Measurements from ENCODE around the gene PUM1.

Gene PUM1

DNA sequence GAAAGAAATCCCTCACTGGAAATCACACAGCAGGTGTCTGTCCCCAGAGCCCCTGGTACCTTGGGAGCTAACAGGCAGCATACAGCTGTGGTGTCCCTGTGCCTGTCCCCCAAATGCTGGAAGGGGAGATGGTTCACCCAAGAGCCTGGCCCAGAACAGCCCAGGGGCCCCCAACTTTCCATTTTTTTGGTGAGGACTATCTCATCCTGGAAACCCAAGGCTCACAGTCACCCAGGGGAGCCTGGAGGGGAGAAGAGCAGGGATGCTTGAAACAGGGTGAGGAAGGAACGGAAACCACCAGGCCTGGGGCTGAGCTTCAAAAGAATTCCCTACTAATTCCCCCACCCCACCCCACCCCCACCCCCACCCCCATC is 160.6 kb downstream of the PUM1 start:
- H3K4me1 Mint-ChIP-seq (ENCODE audit: low read depth): peaks cover 12% of the 10 kb centered on the region
- H3K27me3 Mint-ChIP-seq (ENCODE audit: low read depth): peaks cover 53% of the 10 kb centered on the region
- no peaks in the 10 kb centered on the region for H3K9me3 Mint-ChIP-seq
- H3K27ac Mint-ChIP-seq: no peak overlapping the region
- H3K36me3 Mint-ChIP-seq (ENCODE audit: low read depth): no peaks in the 10 kb centered on the region
- H3K4me3 Mint-ChIP-seq: no peak overlapping the region

DNA sequence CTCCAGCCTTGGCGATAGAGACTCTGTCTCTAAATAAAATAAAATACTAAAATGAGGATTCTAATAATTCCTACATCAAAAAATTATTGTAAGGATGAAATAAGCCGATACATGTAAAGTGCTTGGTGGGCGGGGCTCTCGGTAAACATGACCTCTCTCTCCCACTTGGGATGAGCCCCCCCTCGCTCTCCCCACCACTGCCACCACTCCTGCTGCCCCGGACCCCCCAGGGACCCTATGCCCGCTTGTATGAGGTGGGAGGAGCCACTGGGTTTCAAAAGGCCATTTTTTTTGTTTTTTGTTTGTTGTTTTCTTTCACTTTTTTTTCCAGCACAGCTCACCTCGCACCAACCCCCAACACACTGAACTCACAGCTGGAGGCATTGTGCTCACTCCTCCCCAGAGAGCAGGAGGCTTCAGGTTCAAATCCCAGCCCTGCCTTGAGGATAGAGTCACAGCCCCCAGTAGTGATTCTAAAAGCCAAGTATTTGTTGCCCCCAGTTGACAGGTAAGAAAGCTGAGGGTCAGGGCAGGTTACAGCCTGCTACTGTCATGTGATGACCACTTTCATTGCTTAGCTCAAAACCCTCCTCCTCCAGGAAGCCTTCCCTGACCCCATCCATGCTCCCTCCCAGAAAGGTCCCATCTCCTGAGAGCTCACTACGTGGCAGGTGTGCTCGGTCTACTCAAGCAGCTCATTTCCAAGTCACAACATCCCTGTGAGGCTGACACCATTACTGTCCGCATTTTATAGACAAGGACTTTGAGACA is 161.1 kb downstream of the PUM1 start:
- Mint-ChIP-seq H3K36me3 (ENCODE audit: low read depth) (no peaks in the 10 kb centered on the region), H3K27me3 (ENCODE audit: low read depth) (peaks cover 50% of the 10 kb centered on the region), H3K27ac (no peak overlapping the region), H3K4me3 (no peak overlapping the region), H3K9me3 (no peaks in the 10 kb centered on the region), H3K4me1 (ENCODE audit: low read depth) (peaks cover 8% of the 10 kb centered on the region)

DNA sequence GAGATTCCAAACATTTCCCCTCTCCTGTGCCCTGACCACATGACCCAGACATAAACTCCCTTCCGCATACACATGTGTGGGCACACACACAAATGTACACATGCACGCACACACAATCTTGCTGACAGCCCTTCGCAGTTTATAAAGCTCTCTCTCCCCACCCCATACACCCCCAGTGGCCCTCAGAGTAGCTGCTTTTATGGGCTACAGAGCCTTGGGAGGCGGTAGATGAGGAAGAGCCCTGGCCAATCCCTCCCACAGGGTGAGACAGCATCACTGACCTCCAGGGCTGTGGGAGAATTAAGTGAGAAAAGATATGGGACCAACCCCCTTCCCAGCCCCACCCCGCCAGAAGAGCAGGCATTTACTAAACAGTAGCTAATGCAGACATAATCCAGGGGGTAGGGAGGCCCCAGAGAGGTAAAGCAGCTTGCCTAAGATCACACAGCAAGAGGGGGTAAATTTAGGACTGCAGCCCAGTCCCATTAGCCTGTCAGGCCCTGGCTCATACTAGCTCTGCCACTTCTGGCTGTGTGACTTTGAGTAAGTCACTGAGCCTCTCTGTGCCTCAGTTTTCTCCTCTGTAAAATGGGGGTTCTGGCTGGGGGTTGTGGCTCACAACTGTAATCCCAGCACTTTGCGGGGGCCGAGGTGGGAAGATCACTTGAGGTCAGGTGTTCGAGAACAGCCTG is 162.0 kb downstream of the PUM1 start:
- Mint-ChIP-seq H3K9me3 (no peaks in the 10 kb centered on the region), H3K36me3 (ENCODE audit: low read depth) (no peaks in the 10 kb centered on the region), H3K4me1 (ENCODE audit: low read depth) (peaks cover 4% of the 10 kb centered on the region), H3K27ac (no peak overlapping the region), H3K27me3 (ENCODE audit: low read depth) (peaks cover 45% of the 10 kb centered on the region), H3K4me3 (no peak overlapping the region)

DNA sequence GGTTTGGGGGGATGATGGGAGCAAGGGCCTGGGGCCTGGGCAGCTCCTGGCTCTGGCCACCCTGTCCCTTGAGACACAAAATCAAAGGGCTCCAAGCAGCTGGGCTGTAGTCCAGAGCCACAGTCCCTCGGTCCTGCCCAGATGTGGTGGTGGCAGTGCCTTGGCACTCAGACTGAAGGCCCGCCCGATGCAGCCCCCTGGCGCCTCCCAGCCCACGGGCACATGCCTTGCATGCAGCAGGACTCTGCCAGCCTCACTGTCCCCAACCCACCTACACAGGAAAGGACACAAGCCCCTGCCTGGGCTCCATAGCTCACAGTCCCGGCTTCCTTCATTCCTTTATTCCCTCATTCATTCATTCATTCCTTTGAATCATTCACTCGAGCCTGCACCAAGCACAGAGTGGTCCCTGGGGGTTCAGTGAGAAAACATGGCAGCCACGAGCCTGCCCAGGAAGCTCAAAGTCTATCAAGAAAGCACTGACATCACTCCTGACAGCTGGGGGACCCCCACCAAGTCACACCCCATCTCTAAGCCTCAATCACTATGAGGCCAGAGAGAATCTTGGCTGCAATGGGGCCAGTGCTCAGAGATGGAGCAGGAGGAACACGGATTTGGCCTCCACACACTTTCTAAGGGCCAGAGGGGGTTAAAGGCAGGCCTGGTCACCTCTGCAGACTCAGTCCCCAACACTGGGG is 162.8 kb downstream of the PUM1 start:
- Mint-ChIP-seq H3K27me3 (ENCODE audit: low read depth) (peaks cover 44% of the 10 kb centered on the region), H3K4me1 (ENCODE audit: low read depth) (peaks cover 4% of the 10 kb centered on the region)

DNA sequence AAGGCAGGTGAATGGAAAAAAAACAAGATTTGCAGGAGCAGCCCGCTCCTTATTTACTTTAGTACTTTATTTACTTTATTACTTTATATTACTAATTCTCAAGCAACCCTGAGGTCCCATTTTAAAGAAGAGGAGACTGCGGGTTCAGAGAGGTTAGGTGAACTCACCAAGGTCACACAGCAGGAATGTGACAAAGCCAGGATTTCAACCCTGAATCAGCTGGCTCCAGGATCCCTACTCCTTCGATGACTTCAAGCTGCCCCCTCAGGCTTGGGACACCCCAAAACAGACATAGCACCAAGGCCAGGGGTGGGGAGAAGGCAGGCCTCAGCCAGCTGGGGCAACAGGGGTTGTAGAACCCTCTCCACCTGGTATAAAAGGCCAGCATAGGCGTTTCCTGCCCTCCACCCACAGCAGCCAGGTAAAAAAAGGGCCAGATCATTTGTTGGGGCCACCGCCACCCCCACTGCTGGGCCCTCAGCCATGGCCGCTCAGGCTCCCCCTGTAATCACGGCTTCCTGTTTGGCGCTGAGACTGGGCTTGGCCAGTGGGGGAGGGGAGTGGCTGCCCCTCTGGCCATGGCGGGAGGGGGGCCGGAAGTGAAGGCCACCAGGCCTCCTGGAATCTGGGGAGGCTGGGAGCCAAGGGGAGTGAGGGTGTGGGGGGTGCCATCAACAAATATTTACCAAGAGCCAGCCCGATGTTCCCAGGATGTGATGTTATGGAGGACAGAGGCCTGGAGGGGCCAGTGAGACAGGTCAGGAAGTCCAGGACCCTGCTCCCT is 163.5 kb downstream of the PUM1 start:
- H3K36me3 Mint-ChIP-seq (ENCODE audit: low read depth): no peaks in the 10 kb centered on the region
- no peak overlapping the region for H3K27ac Mint-ChIP-seq
- H3K27me3 Mint-ChIP-seq (ENCODE audit: low read depth): peaks cover 37% of the 10 kb centered on the region
- H3K4me1 Mint-ChIP-seq (ENCODE audit: low read depth): no peaks in the 10 kb centered on the region
- H3K9me3 Mint-ChIP-seq: no peaks in the 10 kb centered on the region
- no peak overlapping the region for H3K4me3 Mint-ChIP-seq

More for the DNA sequence above, 162.8 kb downstream of the PUM1 start:
- H3K9me3 Mint-ChIP-seq: no peaks in the 10 kb centered on the region
- H3K4me3 Mint-ChIP-seq: no peak overlapping the region
- H3K36me3 Mint-ChIP-seq (ENCODE audit: low read depth): no peaks in the 10 kb centered on the region
- H3K27ac Mint-ChIP-seq: no peak overlapping the region

DNA sequence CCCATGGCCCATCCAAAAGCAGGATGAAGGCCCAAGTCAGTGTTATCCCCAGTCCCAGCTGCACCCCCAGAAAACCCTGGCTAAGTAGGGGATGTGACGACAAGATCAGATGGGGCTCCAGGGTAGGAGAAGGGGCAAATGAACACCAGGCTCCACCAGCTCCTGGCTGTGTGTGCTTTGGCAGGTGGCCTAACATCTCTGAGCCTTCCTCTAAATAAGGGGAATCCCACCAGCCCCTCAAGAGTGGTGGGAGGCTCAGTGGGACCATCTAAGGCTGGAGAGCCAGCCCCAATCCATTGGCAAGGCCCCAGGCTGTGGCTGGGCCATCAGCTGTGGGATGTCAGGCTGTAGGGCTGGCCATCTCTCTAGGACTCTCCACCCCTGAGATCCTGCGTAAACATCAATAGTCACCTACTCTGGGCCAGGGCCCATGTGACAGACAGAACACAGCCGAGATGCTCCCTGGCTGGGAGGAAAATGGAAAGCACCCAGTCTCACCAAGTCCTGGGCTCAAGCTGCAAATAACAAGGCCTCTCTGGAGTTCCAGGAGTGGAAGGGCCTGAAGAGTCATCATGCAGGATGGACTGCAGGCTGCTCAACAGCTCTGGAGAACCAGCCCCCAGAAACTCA is 164.5 kb downstream of the PUM1 start:
- no peaks in the 10 kb centered on the region for H3K36me3 Mint-ChIP-seq (ENCODE audit: low read depth)
- no peaks in the 10 kb centered on the region for H3K4me1 Mint-ChIP-seq (ENCODE audit: low read depth)
- no peak overlapping the region for H3K27ac Mint-ChIP-seq
- H3K27me3 Mint-ChIP-seq (ENCODE audit: low read depth): peaks cover 35% of the 10 kb centered on the region
- no peak overlapping the region for H3K4me3 Mint-ChIP-seq
- no peaks in the 10 kb centered on the region for H3K9me3 Mint-ChIP-seq

DNA sequence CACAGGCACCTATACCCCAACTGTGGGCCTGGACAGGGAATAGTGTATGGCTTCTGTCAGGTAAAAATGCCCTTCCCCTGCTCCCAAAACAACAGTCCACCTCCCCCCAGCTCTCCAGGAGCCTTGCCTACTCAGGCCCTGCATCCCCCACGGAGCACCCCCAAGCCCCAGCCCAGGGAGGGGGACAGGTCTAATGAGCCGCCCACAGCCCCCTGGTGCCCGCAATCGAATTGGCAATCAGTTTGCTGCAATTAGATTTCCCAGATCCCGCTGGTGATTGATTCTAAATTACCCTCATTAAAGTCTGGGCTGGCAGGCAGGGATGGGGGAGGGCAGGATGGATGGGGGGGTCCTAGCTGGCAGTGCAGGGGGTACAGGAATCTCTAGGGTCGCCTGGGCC is 165.0 kb downstream of the PUM1 start:
- Mint-ChIP-seq H3K4me3 (no peak overlapping the region), H3K4me1 (ENCODE audit: low read depth) (no peaks in the 10 kb centered on the region), H3K36me3 (ENCODE audit: low read depth) (no peaks in the 10 kb centered on the region), H3K27ac (no peak overlapping the region), H3K27me3 (ENCODE audit: low read depth) (peaks cover 32% of the 10 kb centered on the region), H3K9me3 (no peaks in the 10 kb centered on the region)

DNA sequence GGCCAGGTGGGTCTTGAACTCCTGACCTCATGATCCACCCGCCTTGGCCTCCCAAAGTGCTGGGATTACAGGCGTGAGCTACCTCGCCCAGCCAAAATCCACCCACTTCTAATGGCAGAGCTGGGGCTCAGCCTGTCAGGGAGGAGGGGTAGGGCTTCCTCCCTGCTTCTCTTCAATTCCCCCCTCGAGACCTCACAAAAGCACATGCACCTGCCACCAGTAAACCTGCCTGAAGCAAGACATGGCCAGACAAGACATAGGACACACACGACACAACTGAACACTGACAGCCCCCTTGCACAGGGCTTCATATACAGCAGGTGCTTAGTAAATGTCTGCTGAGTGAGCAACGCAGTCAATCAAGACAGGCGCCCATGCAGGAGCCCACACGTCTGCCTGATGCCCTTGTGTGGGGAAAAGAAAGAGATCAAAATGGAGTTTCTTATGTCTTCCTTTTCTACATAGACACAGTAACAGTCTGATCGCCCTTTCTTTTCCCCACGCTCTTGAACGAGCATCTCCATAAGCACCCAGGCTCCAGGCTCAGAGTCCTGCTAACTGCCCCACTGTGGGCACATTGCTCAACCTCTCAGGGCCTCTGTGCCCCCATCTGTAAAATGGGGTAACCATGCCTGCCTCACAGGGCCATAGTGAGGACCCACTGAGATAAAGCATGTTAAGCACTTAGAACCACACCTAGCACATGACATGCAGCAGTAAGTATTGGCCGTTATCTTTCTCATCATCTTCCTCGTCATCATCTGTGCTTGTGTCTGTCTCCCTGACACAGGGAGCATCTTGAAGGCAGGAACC is 165.7 kb downstream of the PUM1 start:
- Mint-ChIP-seq H3K27ac (no peak overlapping the region), H3K4me1 (ENCODE audit: low read depth) (no peaks in the 10 kb centered on the region), H3K27me3 (ENCODE audit: low read depth) (peaks cover 28% of the 10 kb centered on the region), H3K4me3 (no peak overlapping the region), H3K36me3 (ENCODE audit: low read depth) (no peaks in the 10 kb centered on the region), H3K9me3 (no peaks in the 10 kb centered on the region)

DNA sequence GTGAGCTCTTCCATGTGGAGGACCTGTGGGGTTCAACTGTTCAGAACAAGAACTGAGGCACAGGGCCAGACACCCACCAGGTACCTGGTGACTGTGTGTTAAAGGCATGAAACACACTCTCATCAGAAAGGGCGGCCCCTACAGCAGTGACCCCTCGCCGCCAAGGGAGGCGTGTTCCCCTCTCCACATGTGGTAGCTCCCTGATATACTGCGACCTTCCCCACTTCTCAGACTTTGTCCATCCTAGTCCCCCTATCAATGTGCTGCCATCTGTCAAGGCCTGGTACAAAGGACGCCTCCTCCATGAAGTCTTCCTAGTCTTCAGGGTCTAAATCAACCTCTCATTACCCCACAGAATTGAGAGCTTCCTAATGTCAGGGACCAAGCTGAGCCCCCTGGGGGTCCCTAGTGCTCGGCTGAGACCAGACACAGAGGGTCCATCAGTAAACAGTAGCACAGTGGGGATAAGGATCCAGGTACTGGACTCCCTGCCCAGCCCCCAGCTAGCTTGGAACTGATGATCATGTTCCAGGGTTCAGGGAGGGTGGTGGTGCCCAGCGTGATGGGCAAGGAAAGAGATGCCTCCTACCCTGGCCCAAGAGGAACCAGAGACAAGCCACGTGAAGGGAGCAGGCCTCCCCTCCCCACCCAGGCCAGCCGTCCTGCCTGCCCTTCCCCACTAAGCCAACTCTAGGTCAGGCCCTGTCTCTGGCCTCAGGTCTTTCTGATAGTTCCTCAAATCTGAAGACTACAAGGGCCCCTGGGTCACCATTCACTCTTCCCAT is 167.3 kb downstream of the PUM1 start:
- no peaks in the 10 kb centered on the region for H3K9me3 Mint-ChIP-seq
- no peaks in the 10 kb centered on the region for H3K36me3 Mint-ChIP-seq (ENCODE audit: low read depth)
- no peak overlapping the region for H3K27ac Mint-ChIP-seq
- H3K4me1 Mint-ChIP-seq (ENCODE audit: low read depth): no peaks in the 10 kb centered on the region
- no peak overlapping the region for H3K4me3 Mint-ChIP-seq
- H3K27me3 Mint-ChIP-seq (ENCODE audit: low read depth): peaks cover 20% of the 10 kb centered on the region

DNA sequence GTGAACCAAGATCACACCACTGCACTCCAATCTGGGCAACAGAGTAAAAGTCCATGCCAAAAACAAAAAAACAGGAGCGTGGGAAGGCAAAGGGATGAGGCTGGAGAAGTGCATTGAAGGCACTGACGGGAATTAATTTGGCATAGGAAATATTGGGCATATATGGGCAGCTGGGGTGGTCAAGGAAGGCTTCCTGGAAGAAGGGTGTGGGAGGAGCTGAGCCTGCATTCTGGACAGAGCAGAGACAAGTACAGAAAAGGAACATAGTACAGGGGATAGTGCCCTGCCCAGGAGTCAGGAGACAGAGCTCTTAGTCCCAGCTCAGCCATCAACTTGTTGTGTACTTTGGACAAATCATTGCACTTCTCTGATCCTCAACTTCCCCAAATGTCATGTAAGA is 168.6 kb downstream of the PUM1 start:
- H3K4me3 Mint-ChIP-seq: no peak overlapping the region
- H3K27ac Mint-ChIP-seq: no peak overlapping the region
- peaks cover 14% of the 10 kb centered on the region for H3K27me3 Mint-ChIP-seq (ENCODE audit: low read depth)
- no peaks in the 10 kb centered on the region for H3K36me3 Mint-ChIP-seq (ENCODE audit: low read depth)
- no peaks in the 10 kb centered on the region for H3K9me3 Mint-ChIP-seq
- no peaks in the 10 kb centered on the region for H3K4me1 Mint-ChIP-seq (ENCODE audit: low read depth)

DNA sequence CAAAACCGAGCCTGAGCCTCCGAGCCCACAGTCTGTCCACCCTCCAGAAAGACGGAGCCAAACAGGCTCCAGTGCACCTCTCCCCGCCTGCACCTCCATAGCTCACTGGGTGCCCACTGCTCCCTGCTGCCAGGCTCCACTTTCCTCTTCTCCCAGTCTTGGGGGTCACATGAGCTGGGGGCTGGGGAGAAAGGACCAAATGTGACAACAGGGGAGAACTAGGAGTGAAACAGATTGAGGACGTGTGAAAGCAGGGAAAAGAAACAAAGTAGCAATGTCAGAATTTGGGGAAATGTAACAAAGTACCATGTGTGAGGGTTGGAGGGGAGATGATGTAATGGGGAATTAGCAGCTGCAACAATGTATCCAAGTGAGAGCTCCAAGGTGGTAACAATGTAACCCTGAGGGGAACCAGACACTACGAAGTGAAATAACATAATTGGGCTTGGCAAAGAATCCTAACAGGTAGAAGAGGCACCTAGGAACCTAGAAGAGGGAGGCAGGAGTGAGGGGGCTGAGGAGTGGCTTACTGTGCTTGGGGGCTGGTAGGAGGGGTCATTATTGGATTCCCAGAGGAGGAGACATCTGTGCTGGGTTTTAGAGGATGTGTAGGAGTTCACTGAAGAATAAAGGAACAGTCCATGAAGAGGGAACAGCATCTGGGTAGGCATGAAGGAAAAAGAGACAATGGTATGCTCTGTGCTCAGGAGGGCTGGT is 169.4 kb downstream of the PUM1 start:
- H3K27ac Mint-ChIP-seq: no peak overlapping the region
- no peaks in the 10 kb centered on the region for H3K9me3 Mint-ChIP-seq
- no peaks in the 10 kb centered on the region for H3K4me1 Mint-ChIP-seq (ENCODE audit: low read depth)
- H3K4me3 Mint-ChIP-seq: no peak overlapping the region
- peaks cover 14% of the 10 kb centered on the region for H3K27me3 Mint-ChIP-seq (ENCODE audit: low read depth)
- H3K36me3 Mint-ChIP-seq (ENCODE audit: low read depth): no peaks in the 10 kb centered on the region

DNA sequence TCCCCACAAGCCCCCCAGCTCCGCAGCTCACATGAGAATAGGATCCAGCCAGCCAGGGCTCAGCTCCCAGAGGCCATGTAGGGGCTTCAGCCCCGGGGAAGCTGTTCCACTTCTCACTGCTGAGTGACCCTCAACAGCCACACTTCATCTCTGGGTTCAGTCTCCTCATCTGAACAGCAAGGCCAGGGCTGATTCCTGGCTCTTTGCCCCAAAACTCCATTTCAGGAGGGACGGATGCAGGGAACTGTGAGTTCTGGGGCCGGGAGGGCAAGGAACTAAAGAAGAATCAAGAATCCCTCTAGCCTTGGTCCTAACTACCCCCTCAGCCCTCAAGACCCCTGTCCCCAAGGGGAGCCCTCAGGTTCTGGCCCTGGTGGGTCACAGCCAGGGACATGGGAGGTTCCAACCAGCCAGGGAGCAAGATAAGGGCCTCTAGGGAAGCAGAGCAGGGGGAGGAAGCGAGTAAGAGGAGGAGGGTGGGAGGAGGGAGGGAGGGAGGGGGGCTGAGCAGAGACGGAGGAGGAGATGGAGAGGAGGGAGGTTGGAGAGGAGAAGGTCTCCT is 170.1 kb downstream of the PUM1 start:
- Mint-ChIP-seq H3K4me1 (ENCODE audit: low read depth) (no peaks in the 10 kb centered on the region), H3K4me3 (no peak overlapping the region), H3K27ac (no peak overlapping the region), H3K9me3 (no peaks in the 10 kb centered on the region), H3K36me3 (ENCODE audit: low read depth) (no peaks in the 10 kb centered on the region), H3K27me3 (ENCODE audit: low read depth) (peaks cover 14% of the 10 kb centered on the region)
